Activated CD4-positive, alpha-beta T cell treated with anti-CD3 and anti-CD28 coated beads, Interleukin-2, amount 50 U/mL, for 16 hours (primary cell): ENCODE data around the gene ZNF532.
"Not testable (repeated sequence)": the region's sequence is repeated elsewhere in the genome, so short reads cannot be mapped to it uniquely, and the experiment has no call there.

Experiments used
- DNase-seq: peaks from one replicate; pipeline ENCODE4 v3.0.0-alpha.2; 2020

The ZNF532 gene

GRCh38 chr18:59011786-59012185 is 147.1 kb downstream of the ZNF532 start:
- DNase-seq: no peak

- DNase-seq: no peak
Observed at GRCh38 chr18:59012815-59013705, 148.4 kb downstream of the ZNF532 start.

- no peak for DNase-seq
Observed at GRCh38 chr18:59013744-59014143, 149.1 kb downstream of the ZNF532 start.

GRCh38 chr18:59015531-59016152 is 151.0 kb downstream of the ZNF532 start:
- DNase-seq: no peak

- DNase-seq: no peak
Observed at GRCh38 chr18:59021500-59021899, 156.8 kb downstream of the ZNF532 start.

GRCh38 chr18:59022167-59022945 is 157.7 kb downstream of the ZNF532 start:
- no peak for DNase-seq

- DNase-seq: no peak
Observed at GRCh38 chr18:59024829-59025228, 160.2 kb downstream of the ZNF532 start.

- not testable (repeated sequence) for DNase-seq
Observed at GRCh38 chr18:59025532-59025931, 160.9 kb downstream of the ZNF532 start.

GRCh38 chr18:59026364-59026763 is 161.7 kb downstream of the ZNF532 start:
- no peak for DNase-seq

GRCh38 chr18:59026831-59027410 is 162.2 kb downstream of the ZNF532 start:
- no peak for DNase-seq

GRCh38 chr18:59029663-59030429 is 165.2 kb downstream of the ZNF532 start:
- no peak for DNase-seq

GRCh38 chr18:59032308-59032707 is 167.6 kb downstream of the ZNF532 start:
- no peak for DNase-seq

GRCh38 chr18:59033359-59033758 is 168.7 kb downstream of the ZNF532 start:
- DNase-seq: no peak

- no peak for DNase-seq
Observed at GRCh38 chr18:59033974-59034373, 169.3 kb downstream of the ZNF532 start.

- DNase-seq: no peak
Observed at GRCh38 chr18:59035591-59035990, 170.9 kb downstream of the ZNF532 start.
